Ectodermal cell (in vitro differentiated cells): ENCODE results near the gene ATXN7.

ENCODE experiments used
- H3K27ac ChIP-seq: 2 replicates; pipeline ENCODE4 v1.7.0; 2013; ENCODE audit warnings: mild to moderate bottlenecking, low read depth, low read length; ENCODE audit not compliant: insufficient read depth, poor library complexity, severe bottlenecking
- H3K27me3 ChIP-seq: 2 replicates; pipeline ENCODE4 v1.7.0; 2013; ENCODE audit warnings: mild to moderate bottlenecking, low read length; ENCODE audit not compliant: insufficient read depth, control insufficient read depth, poor library complexity, severe bottlenecking
- H3K36me3 ChIP-seq: one replicate; pipeline ENCODE4 v1.7.0; 2013; ENCODE audit warnings: low read length; ENCODE audit not compliant: control insufficient read depth, insufficient read depth
- H3K4me1 ChIP-seq: one replicate; pipeline ENCODE4 v1.7.0; 2013; ENCODE audit warnings: low read length; ENCODE audit not compliant: control insufficient read depth, insufficient read depth
- H3K4me3 ChIP-seq: 2 replicates; pipeline ENCODE4 v1.7.0; 2013; ENCODE audit warnings: low read depth, low read length, control low read depth; ENCODE audit not compliant: insufficient read depth
- H3K9me3 ChIP-seq: 2 replicates; pipeline ENCODE4 v1.7.0; 2013; ENCODE audit warnings: mild to moderate bottlenecking, low read length, moderate library complexity; ENCODE audit not compliant: control insufficient read depth
- WGBS, 2 experiments: methylation state at CpG; one replicate each; pipeline ENCODE4 v1.1.7; 2013; ENCODE audit warnings: missing lambda C conversion rate in 2 of 2; 5-methylcytosine and 5-hydroxymethylcytosine counted together

Gene ATXN7

GRCh38 chr3:63992516-63993209 lies 129.0 kb downstream of the ATXN7 start:
- WGBS, 2 experiments: 93 to 96% methylated on average over 5 of the region's 5 CpGs
- H3K4me1 ChIP-seq: no peaks in the 10 kb centered on the region
- H3K9me3 ChIP-seq: no peaks in the 10 kb centered on the region
- H3K27me3 ChIP-seq: no peaks in the 10 kb centered on the region
- no peak overlapping the region for H3K4me3 ChIP-seq
- H3K27ac ChIP-seq: no peak overlapping the region
- peaks cover 28% of the 10 kb centered on the region for H3K36me3 ChIP-seq

GRCh38 chr3:63993653-63994079 lies 130.0 kb downstream of the ATXN7 start:
- Histone ChIP-seq H3K27ac (no peak overlapping the region), H3K4me3 (no peak overlapping the region), H3K9me3 (no peaks in the 10 kb centered on the region), H3K4me1 (no peaks in the 10 kb centered on the region), H3K27me3 (no peaks in the 10 kb centered on the region), H3K36me3 (peaks cover 32% of the 10 kb centered on the region)
- 44 to 49% methylated on average over 3 of the region's 3 CpGs for WGBS, 2 experiments

DNA sequence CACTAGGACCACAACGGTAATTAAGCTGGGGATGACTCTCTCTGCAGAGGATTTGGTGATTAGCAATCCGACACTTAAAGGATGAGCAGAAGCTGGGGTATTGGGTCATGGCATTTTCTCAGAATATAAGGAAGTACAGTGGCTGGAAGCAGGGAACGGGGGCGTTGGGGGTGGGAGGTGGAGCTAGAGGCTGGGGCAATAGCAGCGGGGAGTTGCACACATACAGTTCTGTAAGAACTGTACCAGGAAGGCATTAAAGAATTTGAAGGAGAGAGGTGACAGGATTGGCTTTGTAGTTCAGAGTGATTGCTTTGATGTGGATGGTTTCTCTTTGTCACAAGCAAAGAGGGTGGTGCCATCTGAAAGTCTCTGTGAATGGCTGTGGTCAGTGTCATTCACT lies 131.4 kb downstream of the ATXN7 start:
- Histone ChIP-seq H3K27me3 (no peaks in the 10 kb centered on the region), H3K27ac (no peak overlapping the region), H3K4me3 (no peak overlapping the region), H3K9me3 (no peaks in the 10 kb centered on the region), H3K36me3 (peaks cover 23% of the 10 kb centered on the region), H3K4me1 (no peaks in the 10 kb centered on the region)
- 89 to 93% methylated on average over 5 of the region's 5 CpGs for WGBS, 2 experiments

- Histone ChIP-seq H3K9me3 (no peaks in the 10 kb centered on the region), H3K4me3 (no peak overlapping the region), H3K27ac (no peak overlapping the region), H3K4me1 (no peaks in the 10 kb centered on the region), H3K36me3 (peaks cover 14% of the 10 kb centered on the region), H3K27me3 (no peaks in the 10 kb centered on the region)
- WGBS, 2 experiments: 83 to 84% methylated on average over 10 of the region's 10 CpGs
These were observed 135.4 kb downstream of the ATXN7 start for GRCh38 chr3:63998852-63999754.

GRCh38 chr3:64000453-64001055 lies 136.9 kb downstream of the ATXN7 start:
- 71 to 73% methylated on average over 8 to 9 of the region's 9 CpGs for WGBS, 2 experiments
- no peak overlapping the region for H3K4me3 ChIP-seq
- peaks cover 13% of the 10 kb centered on the region for H3K36me3 ChIP-seq
- H3K27ac ChIP-seq: no peak overlapping the region
- H3K9me3 ChIP-seq: no peaks in the 10 kb centered on the region
- no peaks in the 10 kb centered on the region for H3K4me1 ChIP-seq
- no peaks in the 10 kb centered on the region for H3K27me3 ChIP-seq

GRCh38 chr3:64002233-64002632 lies 138.6 kb downstream of the ATXN7 start:
- Histone ChIP-seq H3K27me3 (no peaks in the 10 kb centered on the region), H3K9me3 (no peaks in the 10 kb centered on the region), H3K36me3 (peaks cover 14% of the 10 kb centered on the region), H3K4me3 (no peak overlapping the region), H3K4me1 (no peaks in the 10 kb centered on the region), H3K27ac (no peak overlapping the region)
- 86 to 97% methylated on average over 4 of the region's 4 CpGs for WGBS, 2 experiments

- no peaks in the 10 kb centered on the region for H3K4me1 ChIP-seq
- H3K4me3 ChIP-seq: no peak overlapping the region
- H3K9me3 ChIP-seq: no peaks in the 10 kb centered on the region
- H3K27ac ChIP-seq: no peak overlapping the region
- WGBS, 2 experiments: 87 to 97% methylated on average over 2 of the region's 2 CpGs
- H3K27me3 ChIP-seq: no peaks in the 10 kb centered on the region
- peaks cover 9% of the 10 kb centered on the region for H3K36me3 ChIP-seq
These were observed 139.9 kb downstream of the ATXN7 start for GRCh38 chr3:64003589-64003988.

DNA sequence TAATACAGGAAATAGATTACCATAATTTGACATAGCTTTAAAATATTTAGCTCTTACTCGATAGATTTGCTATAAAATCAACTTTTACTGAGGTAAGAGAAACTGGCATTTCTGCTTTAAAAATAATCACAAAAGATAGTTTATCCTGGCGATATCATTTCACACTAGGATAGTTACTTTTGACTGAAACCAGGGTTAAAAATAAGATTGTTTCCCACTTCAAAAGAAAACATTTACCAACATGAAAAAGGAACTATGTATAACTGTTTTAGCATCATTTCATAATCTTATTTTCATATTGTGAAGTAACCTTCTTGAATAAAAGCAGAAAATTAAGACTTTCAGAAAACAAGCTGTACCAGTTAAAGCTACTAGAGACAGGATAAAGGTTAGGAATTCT lies 144.3 kb downstream of the ATXN7 start:
- H3K27me3 ChIP-seq: no peaks in the 10 kb centered on the region
- no peaks in the 10 kb centered on the region for H3K4me1 ChIP-seq
- 94 to 100% methylated on average over 1 to 2 of the region's 2 CpGs for WGBS, 2 experiments
- H3K27ac ChIP-seq: no peak overlapping the region
- H3K4me3 ChIP-seq: no peak overlapping the region
- no peaks in the 10 kb centered on the region for H3K9me3 ChIP-seq
- peaks cover 29% of the 10 kb centered on the region for H3K36me3 ChIP-seq

- H3K4me3 ChIP-seq: no peak overlapping the region
- peaks cover 36% of the 10 kb centered on the region for H3K36me3 ChIP-seq
- no peaks in the 10 kb centered on the region for H3K4me1 ChIP-seq
- 93 to 94% methylated on average over 7 of the region's 7 CpGs for WGBS, 2 experiments
- H3K27me3 ChIP-seq: no peaks in the 10 kb centered on the region
- H3K27ac ChIP-seq: no peak overlapping the region
- H3K9me3 ChIP-seq: no peaks in the 10 kb centered on the region
These were observed 145.1 kb downstream of the ATXN7 start for GRCh38 chr3:64008487-64009351.
